Keratinocyte (primary cell): ENCODE results near the gene CRKL. TPM values are rescaled to one million over a fixed set of nuclear protein-coding genes. Genes with fewer than 3 reads are reported as not detected.
"Not testable (repeated sequence)": the region's sequence is repeated elsewhere in the genome, so short reads cannot be mapped to it uniquely, and the experiment has no call there.

ENCODE experiments used
- DNase-seq: peaks from one replicate; pipeline ENCODE4 v3.0.0-alpha.2; 2011; ENCODE audit warnings: low read depth, missing footprints, low spot score
- FAIRE-seq: peaks from 2 replicates; lab custom pipeline; 2011; peaks lifted over from hg19 to GRCh38; lab: Jason Lieb, UNC
- H2AFZ ChIP-seq: 2 replicates; pipeline ENCODE4 v1.6.0; 2012; ENCODE audit warnings: low read length, control low read depth, inconsistent platforms; ENCODE audit not compliant: control insufficient read depth
- H3K27ac ChIP-seq: 2 replicates; pipeline ENCODE4 v1.5.1; 2011; ENCODE audit warnings: low read length; ENCODE audit not compliant: control insufficient read depth, insufficient read depth
- H3K27me3 ChIP-seq: 3 replicates; pipeline ENCODE4 v1.6.0; 2011; ENCODE audit warnings: low read length; ENCODE audit not compliant: control insufficient read depth, insufficient read depth; ENCODE audit errors: extremely low read depth
- H3K36me3 ChIP-seq, 2 experiments: 2 replicates in 1 of 2; 3 replicates in 1 of 2; pipeline ENCODE4 v1.5.1; 2011; ENCODE audit warnings: low read length in 2 of 2, mild to moderate bottlenecking in 1 of 2; ENCODE audit not compliant: control insufficient read depth in 2 of 2, insufficient read depth in 2 of 2; ENCODE audit errors: extremely low read depth in 1 of 2
- H3K4me1 ChIP-seq: 3 replicates; pipeline ENCODE4 v1.5.1; 2011; ENCODE audit warnings: low read length; ENCODE audit not compliant: control insufficient read depth, insufficient read depth; ENCODE audit errors: extremely low read depth
- H3K4me2 ChIP-seq: 3 replicates; pipeline ENCODE4 v1.6.0; 2011; ENCODE audit warnings: low read depth, low read length; ENCODE audit not compliant: control insufficient read depth, insufficient read depth; ENCODE audit errors: extremely low read depth
- H3K4me3 ChIP-seq, 3 experiments: fragments of 200-600 bp in 1 of 3; sonication (generic) in 1 of 3; 2 replicates in 2 of 3; 3 replicates in 1 of 3; pipeline ENCODE4 v1.5.1; 2011 to 2016; ENCODE audit warnings: low read length in 3 of 3, mild to moderate bottlenecking in 3 of 3, control low read depth in 2 of 3, inconsistent platforms in 1 of 3, low read depth in 1 of 3, mixed read lengths in 1 of 3, mixed run types in 1 of 3, moderate library complexity in 1 of 3; ENCODE audit not compliant: control insufficient read depth in 2 of 3, insufficient read depth in 2 of 3; ENCODE audit errors: extremely low read depth in 1 of 3
- H3K79me2 ChIP-seq: 2 replicates; pipeline ENCODE4 v1.6.0; 2012; ENCODE audit warnings: low read length; ENCODE audit not compliant: control insufficient read depth, insufficient read depth
- H3K9ac ChIP-seq: 3 replicates; pipeline ENCODE4 v1.6.0; 2011; ENCODE audit warnings: low read length; ENCODE audit not compliant: control insufficient read depth, insufficient read depth; ENCODE audit errors: extremely low read depth
- H3K9me1 ChIP-seq: 3 replicates; pipeline ENCODE4 v1.6.0; 2011; ENCODE audit warnings: low read length; ENCODE audit not compliant: control insufficient read depth, insufficient read depth; ENCODE audit errors: extremely low read depth
- H3K9me3 ChIP-seq: 2 replicates; pipeline ENCODE4 v1.5.1; 2012; ENCODE audit warnings: low read depth, low read length; ENCODE audit not compliant: control insufficient read depth
- H4K20me1 ChIP-seq: 3 replicates; pipeline ENCODE4 v1.6.0; 2011; ENCODE audit warnings: low read length; ENCODE audit not compliant: control insufficient read depth, insufficient read depth; ENCODE audit errors: extremely low read depth
- CTCF ChIP-seq, 3 experiments: IDR thresholded peaks in 1 of 3; conservative IDR thresholded peaks in 1 of 3; optimal IDR thresholded peaks in 1 of 3; 2 replicates in 2 of 3; 3 replicates in 1 of 3; pipeline versions ENCODE3 to v1.5.1; 2011; ENCODE audit warnings: low read length in 3 of 3, mild to moderate bottlenecking in 3 of 3, moderate library complexity in 2 of 3, control low read depth in 1 of 3, inconsistent platforms in 1 of 3; ENCODE audit not compliant: insufficient read depth in 2 of 3; ENCODE audit errors: extremely low read depth in 1 of 3
- EZH2 ChIP-seq: IDR thresholded peaks from one replicate; pipeline ENCODE4 v1.6.1; 2012; ENCODE audit warnings: inconsistent platforms, mild to moderate bottlenecking, low read length, moderate library complexity
- dilution Hi-C: fragments of 300-500 bp; cut with MboI; formaldehyde crosslinking; loops from one replicate; pipeline ENCODE4 v1.7.0; 2020; ENCODE audit warnings: low sequenced_read_pairs; ENCODE audit not compliant: extremely low pct_ligation_motif_present
- polyA plus RNA-seq, 5 experiments: library from polyadenylated mRNA; depleted of rRNA in 3 of 5; stranded (reverse) in 3 of 5; stranded (forward) in 1 of 5; unstranded in 1 of 5; fragments of >200 nt; gene quantifications; 1 replicate in 1 of 5; 2 replicates in 3 of 5; 3 replicates in 1 of 5; pipeline versions ENCODE4 v1.2.1 to v1.2.3, GENCODE V29; 2011 to 2012; ENCODE audit warnings: missing spikeins in 2 of 5, low read depth in 1 of 5, low replicate concordance in 1 of 5

The CRKL gene
- polyA plus RNA-seq, 1 donor (not counting 4 experiments of a cell fraction or from before 2014, with no cell fraction given) = 32.1 TPM

- Histone ChIP-seq H3K9ac (no peak overlapping the region), H4K20me1 (no peaks in the 10 kb centered on the region), H3K4me2 (no peak overlapping the region), H3K79me2 (no peaks in the 10 kb centered on the region), H3K27ac (no peak overlapping the region), H3K36me3 (no peaks in the 10 kb centered on the region), H3K27me3 (no peaks in the 10 kb centered on the region), H2AFZ (no peak overlapping the region), H3K9me3 (no peaks in the 10 kb centered on the region), H3K4me1 (peaks cover 12% of the 10 kb centered on the region), H3K4me3 (no peak overlapping the region), H3K9me1 (no peaks in the 10 kb centered on the region)
- no peak for TF ChIP-seq CTCF (optimal IDR thresholded peaks at IDR 0.05 in 1 of 3, IDR thresholded peaks at IDR 0.05 in 1 of 3, conservative IDR thresholded peaks at IDR 0.05 in 1 of 3; ENCODE audit: extremely low read depth in 1 of 3, insufficient read depth in 2 of 3, low read length in 3 of 3)
- no peak for TF ChIP-seq EZH2
- dilution Hi-C loops = no loop called here
- no peak for FAIRE-seq
- no peak for DNase-seq
Observed at GRCh38 chr22:20899827-20900423, 17.3 kb upstream of the CRKL start.

DNA sequence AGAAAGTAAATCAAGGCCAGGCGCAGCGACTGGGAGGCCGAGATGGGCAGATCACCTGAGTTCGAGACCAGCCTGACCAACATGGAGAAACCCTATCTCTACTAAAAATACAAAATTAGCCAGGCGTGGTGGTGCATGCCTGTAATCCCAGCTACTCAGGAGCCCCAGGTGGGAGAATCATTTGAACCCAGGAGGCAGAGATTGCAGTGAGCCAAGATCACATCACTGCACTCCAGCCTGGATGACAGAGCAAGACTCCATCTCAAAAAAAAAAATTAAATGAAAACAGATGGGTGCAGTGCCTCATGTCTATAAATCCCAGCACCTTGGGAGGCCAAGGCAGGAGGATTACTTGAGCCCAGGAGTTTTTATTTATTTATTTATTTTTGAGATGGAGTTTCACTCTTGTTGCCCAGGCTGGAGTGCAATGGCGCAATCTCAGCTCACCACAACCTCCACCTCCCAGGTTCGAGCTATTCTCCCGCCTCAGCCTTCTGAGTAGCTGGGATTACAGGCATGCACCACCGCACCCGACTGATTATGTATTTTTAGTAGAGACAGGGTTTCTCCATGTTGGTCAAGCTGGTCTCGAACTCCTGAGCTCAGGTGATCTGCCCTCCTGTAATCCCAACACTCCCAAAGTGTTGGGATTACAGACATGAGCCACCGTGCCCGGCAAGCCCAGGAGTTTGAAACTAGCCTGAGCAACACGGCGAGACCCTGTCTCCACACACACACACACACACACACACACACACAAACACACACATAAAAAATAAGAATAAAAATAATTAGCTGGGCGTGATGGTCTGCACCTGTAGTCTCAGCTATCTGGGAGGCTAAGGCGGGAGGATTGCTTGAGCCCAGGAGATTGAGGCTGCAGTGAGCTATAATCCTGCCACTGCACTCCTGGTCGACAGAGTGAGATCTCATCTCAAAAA lies 15.8 kb upstream of the CRKL start:
- FAIRE-seq, dilution Hi-C loops, H4K20me1 ChIP-seq, H3K27ac ChIP-seq, H3K79me2 ChIP-seq, H3K9me1 ChIP-seq, DNase-seq, H3K4me2 ChIP-seq, H3K4me3 ChIP-seq, H3K9ac ChIP-seq, H3K9me3 ChIP-seq, H3K36me3 ChIP-seq, H3K27me3 ChIP-seq, H2AFZ ChIP-seq: not testable (repeated sequence)
- H3K4me1 ChIP-seq = peaks cover 26% of the 10 kb centered on the region
